Stimulated activated naive CD8-positive, alpha-beta T cell treated with anti-CD3 and anti-CD28 coated beads, Interleukin-15, Interleukin-2, amounts not matched to agents 100 ng/mL and 50 ng/mL, for 24 hours (primary cell): ENCODE data around the gene MSI1.

ENCODE experiments used
- H3K27ac Mint-ChIP-seq: one replicate; pipeline ENCODE4 v1.8.0; 2021; ENCODE audit warnings: mild to moderate bottlenecking, mixed read lengths
- H3K27me3 Mint-ChIP-seq: one replicate; pipeline ENCODE4 v1.8.0; 2021; ENCODE audit warnings: mixed read lengths
- H3K36me3 Mint-ChIP-seq: one replicate; pipeline ENCODE4 v1.8.0; 2021; ENCODE audit warnings: low read depth, mixed read lengths
- H3K4me1 Mint-ChIP-seq: one replicate; pipeline ENCODE4 v1.8.0; 2021; ENCODE audit warnings: low read depth, mixed read lengths
- H3K4me3 Mint-ChIP-seq: one replicate; pipeline ENCODE4 v1.8.0; 2021; ENCODE audit warnings: mild to moderate bottlenecking, mixed read lengths
- H3K9me3 Mint-ChIP-seq: one replicate; pipeline ENCODE4 v1.8.0; 2021; ENCODE audit warnings: mixed read lengths

The MSI1 gene

GRCh38 chr12:120394483-120395367, 25.8 kb upstream of the MSI1 start:
- Mint-ChIP-seq H3K9me3 (no peaks in the 10 kb centered on the region), H3K4me1 (peaks cover 10% of the 10 kb centered on the region), H3K36me3 (no peaks in the 10 kb centered on the region), H3K4me3 (no peak overlapping the region), H3K27ac (no peak overlapping the region), H3K27me3 (peaks cover 30% of the 10 kb centered on the region)

DNA sequence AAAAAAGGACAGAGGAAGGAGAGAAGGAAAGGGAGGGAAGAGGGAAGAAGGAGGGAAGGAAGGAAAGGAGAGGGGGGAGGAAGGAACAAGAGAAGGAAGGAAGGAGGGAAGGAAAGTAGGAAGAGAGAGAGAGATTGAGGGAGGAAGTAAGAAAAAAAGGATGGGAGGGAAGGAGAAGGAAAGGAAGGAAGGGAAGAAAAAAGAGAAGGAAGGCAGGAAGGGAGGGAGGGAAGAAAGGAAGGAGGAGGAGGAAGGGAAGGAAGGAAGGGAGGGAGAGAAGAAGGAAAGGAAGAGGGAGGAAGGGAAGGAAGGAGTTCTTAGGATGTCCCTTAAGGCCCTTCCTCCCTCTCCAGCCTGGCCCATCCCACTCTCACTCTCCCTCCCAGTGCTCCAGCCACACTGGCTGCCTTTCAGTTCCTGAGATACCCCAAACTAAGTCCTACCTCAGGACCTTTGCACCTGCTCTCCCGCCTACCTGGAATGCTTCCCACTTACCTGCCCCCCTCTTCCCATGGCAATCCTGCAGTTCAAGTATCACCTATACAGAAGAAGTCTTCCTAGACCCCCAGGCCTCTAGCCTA, 21.7 kb upstream of the MSI1 start:
- Mint-ChIP-seq H3K9me3 (no peaks in the 10 kb centered on the region), H3K4me1 (no peaks in the 10 kb centered on the region), H3K4me3 (no peak overlapping the region), H3K27ac (no peak overlapping the region), H3K36me3 (no peaks in the 10 kb centered on the region), H3K27me3 (peaks cover 35% of the 10 kb centered on the region)

GRCh38 chr12:120388691-120389481, 19.9 kb upstream of the MSI1 start:
- Mint-ChIP-seq H3K27ac (no peak overlapping the region), H3K4me3 (no peak overlapping the region), H3K4me1 (no peaks in the 10 kb centered on the region), H3K36me3 (no peaks in the 10 kb centered on the region), H3K27me3 (peaks cover 39% of the 10 kb centered on the region), H3K9me3 (no peaks in the 10 kb centered on the region)

- Mint-ChIP-seq H3K27ac (no peak overlapping the region), H3K27me3 (peaks cover 40% of the 10 kb centered on the region), H3K4me1 (no peaks in the 10 kb centered on the region), H3K4me3 (no peak overlapping the region), H3K9me3 (no peaks in the 10 kb centered on the region), H3K36me3 (no peaks in the 10 kb centered on the region)
These were observed 12.9 kb upstream of the MSI1 start for GRCh38 chr12:120381752-120382419.

- H3K4me3 Mint-ChIP-seq, result no peak overlapping the region
- no peaks in the 10 kb centered on the region for H3K4me1 Mint-ChIP-seq
- H3K27me3 Mint-ChIP-seq, result peaks cover 47% of the 10 kb centered on the region
- no peak overlapping the region for H3K27ac Mint-ChIP-seq
- no peaks in the 10 kb centered on the region for H3K9me3 Mint-ChIP-seq
- no peaks in the 10 kb centered on the region for H3K36me3 Mint-ChIP-seq
These were observed 9.1 kb upstream of the MSI1 start for GRCh38 chr12:120378036-120378435.

- H3K36me3 Mint-ChIP-seq, result no peaks in the 10 kb centered on the region
- no peaks in the 10 kb centered on the region for H3K9me3 Mint-ChIP-seq
- no peaks in the 10 kb centered on the region for H3K4me1 Mint-ChIP-seq
- peaks cover 50% of the 10 kb centered on the region for H3K27me3 Mint-ChIP-seq
- H3K27ac Mint-ChIP-seq, result no peak overlapping the region
- no peak overlapping the region for H3K4me3 Mint-ChIP-seq
These were observed 8.6 kb upstream of the MSI1 start for GRCh38 chr12:120377611-120378010.

- no peaks in the 10 kb centered on the region for H3K4me1 Mint-ChIP-seq
- no peaks in the 10 kb centered on the region for H3K9me3 Mint-ChIP-seq
- H3K27ac Mint-ChIP-seq, result no peak overlapping the region
- peaks cover 52% of the 10 kb centered on the region for H3K27me3 Mint-ChIP-seq
- no peaks in the 10 kb centered on the region for H3K36me3 Mint-ChIP-seq
- no peak overlapping the region for H3K4me3 Mint-ChIP-seq
These were observed 8.1 kb upstream of the MSI1 start for GRCh38 chr12:120376934-120377572.

DNA sequence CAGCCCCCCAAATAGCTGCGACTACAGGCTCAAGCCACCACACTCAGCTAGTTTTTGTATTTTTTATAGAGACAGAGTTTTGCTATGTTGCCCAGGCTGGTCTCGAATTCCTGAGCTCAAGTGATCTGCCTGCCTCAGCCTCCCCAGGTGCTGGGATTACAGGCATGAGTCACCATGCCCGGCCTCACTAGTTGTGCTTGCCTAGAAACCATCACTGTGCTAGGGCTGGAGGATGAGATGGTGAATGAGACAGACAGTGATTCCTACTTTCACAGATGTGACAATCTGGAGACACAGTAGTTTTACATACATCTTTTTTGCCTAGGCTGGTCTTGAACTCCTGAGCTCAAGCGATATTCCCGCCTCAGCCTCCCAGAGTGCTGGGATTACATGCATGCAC, 7.5 kb upstream of the MSI1 start:
- Mint-ChIP-seq H3K27ac (no peak overlapping the region), H3K36me3 (no peaks in the 10 kb centered on the region), H3K27me3 (peaks cover 54% of the 10 kb centered on the region)

DNA sequence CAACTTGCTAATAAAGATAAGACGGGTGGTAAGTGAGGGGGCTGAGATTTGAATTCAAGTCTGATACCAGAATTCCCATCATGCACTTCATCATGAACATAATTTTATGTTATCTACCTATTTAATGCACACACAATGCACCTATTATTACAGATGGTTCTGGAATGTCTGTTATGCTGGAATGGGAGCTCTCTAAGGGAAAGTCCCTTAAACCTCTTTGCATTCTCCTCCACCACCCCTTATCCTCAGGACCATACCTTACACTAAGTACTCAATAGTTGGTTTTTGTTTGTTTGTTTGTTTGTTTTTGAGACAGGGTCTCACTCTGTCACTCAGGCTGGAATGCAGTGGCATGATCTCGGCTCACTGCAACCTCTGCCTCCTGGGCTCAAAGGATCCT, 7.0 kb upstream of the MSI1 start:
- Mint-ChIP-seq H3K27me3 (peaks cover 57% of the 10 kb centered on the region), H3K4me3 (no peak overlapping the region), H3K36me3 (no peaks in the 10 kb centered on the region), H3K27ac (no peak overlapping the region), H3K9me3 (no peaks in the 10 kb centered on the region), H3K4me1 (no peaks in the 10 kb centered on the region)

More for the DNA sequence above, 7.5 kb upstream of the MSI1 start:
- Mint-ChIP-seq H3K9me3 (no peaks in the 10 kb centered on the region), H3K4me1 (no peaks in the 10 kb centered on the region), H3K4me3 (no peak overlapping the region)

- Mint-ChIP-seq H3K27me3 (peaks cover 70% of the 10 kb centered on the region), H3K36me3 (no peaks in the 10 kb centered on the region), H3K4me1 (peaks cover 10% of the 10 kb centered on the region), H3K27ac (no peak overlapping the region), H3K9me3 (no peaks in the 10 kb centered on the region), H3K4me3 (no peak overlapping the region)
These were observed 4.7 kb upstream of the MSI1 start for GRCh38 chr12:120373683-120374082.

GRCh38 chr12:120370343-120371243, 1.6 kb upstream of the MSI1 start:
- H3K27ac Mint-ChIP-seq, result no peak overlapping the region
- peak overlapping the region; percentile 68 for H3K4me3 Mint-ChIP-seq
- H3K4me1 Mint-ChIP-seq, result peaks cover 18% of the 10 kb centered on the region
- H3K36me3 Mint-ChIP-seq, result no peaks in the 10 kb centered on the region
- H3K9me3 Mint-ChIP-seq, result no peaks in the 10 kb centered on the region
- peaks cover 70% of the 10 kb centered on the region for H3K27me3 Mint-ChIP-seq

- Mint-ChIP-seq H3K9me3 (no peaks in the 10 kb centered on the region), H3K27ac (no peak overlapping the region), H3K4me1 (peaks cover 18% of the 10 kb centered on the region), H3K27me3 (peaks cover 72% of the 10 kb centered on the region), H3K4me3 (peak overlapping the region; percentile 68), H3K36me3 (no peaks in the 10 kb centered on the region)
These were observed 809 bp upstream of the MSI1 start for GRCh38 chr12:120369603-120370342.
